Measurements from ENCODE around the gene ERBB3.
A peak's percentile ranks its signal among the peaks of the same experiment; 100 is the strongest.
"Not testable (repeated sequence)": the region's sequence is repeated elsewhere in the genome, so short reads cannot be mapped to it uniquely, and the experiment has no call there.

The ERBB3 gene

GRCh38 chr12:56046027-56046780 lies 33.8 kb upstream of the ERBB3 start:
- peaks cover 13% of the 10 kb centered on the region; the same call in 1 of the 2 replicates for H3K4me1 ChIP-seq (ENCODE audit: control insufficient read depth, insufficient read depth, low read length)
- H3K4me3 ChIP-seq (ENCODE audit: low read depth, low read length): no peak overlapping the region
- peak overlapping the region; percentile 40 for H3K27ac ChIP-seq (ENCODE audit: low read depth, low read length)
- peaks cover 33% of the 10 kb centered on the region for H3K36me3 ChIP-seq (ENCODE audit: control insufficient read depth, insufficient read depth, low read length)
- no peaks in the 10 kb centered on the region for H3K9me3 ChIP-seq (ENCODE audit: control insufficient read depth, insufficient read depth, low read length)
- H3K9ac ChIP-seq (ENCODE audit: low read depth, low read length): no peak overlapping the region
- H3K27me3 ChIP-seq (ENCODE audit: control insufficient read depth, insufficient read depth, low read length): no peaks in the 10 kb centered on the region

GRCh38 chr12:56053407-56053893 lies 26.5 kb upstream of the ERBB3 start:
- H3K36me3 ChIP-seq (ENCODE audit: control insufficient read depth, insufficient read depth, low read length): no peaks in the 10 kb centered on the region
- no peaks in the 10 kb centered on the region for H3K4me1 ChIP-seq (ENCODE audit: control insufficient read depth, insufficient read depth, low read length)
- no peak overlapping the region for H3K27ac ChIP-seq (ENCODE audit: low read depth, low read length)
- no peaks in the 10 kb centered on the region for H3K27me3 ChIP-seq (ENCODE audit: control insufficient read depth, insufficient read depth, low read length)
- no peak overlapping the region for H3K9ac ChIP-seq (ENCODE audit: low read depth, low read length)
- H3K4me3 ChIP-seq (ENCODE audit: low read depth, low read length): no peak overlapping the region
- no peaks in the 10 kb centered on the region for H3K9me3 ChIP-seq (ENCODE audit: control insufficient read depth, insufficient read depth, low read length)

GRCh38 chr12:56059964-56060363 lies 20.0 kb upstream of the ERBB3 start:
- not testable (repeated sequence) for H3K27me3 ChIP-seq (ENCODE audit: control insufficient read depth, insufficient read depth, low read length); H3K4me3 ChIP-seq (ENCODE audit: low read depth, low read length); H3K4me1 ChIP-seq (ENCODE audit: control insufficient read depth, insufficient read depth, low read length); H3K9me3 ChIP-seq (ENCODE audit: control insufficient read depth, insufficient read depth, low read length); H3K36me3 ChIP-seq (ENCODE audit: control insufficient read depth, insufficient read depth, low read length); H3K9ac ChIP-seq (ENCODE audit: low read depth, low read length); H3K27ac ChIP-seq (ENCODE audit: low read depth, low read length)

- Histone ChIP-seq H3K4me3 (ENCODE audit: low read depth, low read length) (no peak overlapping the region), H3K27ac (ENCODE audit: low read depth, low read length) (no peak overlapping the region), H3K27me3 (ENCODE audit: control insufficient read depth, insufficient read depth, low read length) (no peaks in the 10 kb centered on the region), H3K9ac (ENCODE audit: low read depth, low read length) (no peak overlapping the region), H3K36me3 (ENCODE audit: control insufficient read depth, insufficient read depth, low read length) (no peaks in the 10 kb centered on the region), H3K4me1 (ENCODE audit: control insufficient read depth, insufficient read depth, low read length) (no peaks in the 10 kb centered on the region), H3K9me3 (ENCODE audit: control insufficient read depth, insufficient read depth, low read length) (no peaks in the 10 kb centered on the region)
Measured at GRCh38 chr12:56061982-56062381, 18.0 kb upstream of the ERBB3 start.

GRCh38 chr12:56062996-56063395 lies 17.0 kb upstream of the ERBB3 start:
- H3K27ac ChIP-seq (ENCODE audit: low read depth, low read length): no peak overlapping the region
- H3K9ac ChIP-seq (ENCODE audit: low read depth, low read length): no peak overlapping the region
- H3K4me3 ChIP-seq (ENCODE audit: low read depth, low read length): no peak overlapping the region
- H3K27me3 ChIP-seq (ENCODE audit: control insufficient read depth, insufficient read depth, low read length): no peaks in the 10 kb centered on the region
- no peaks in the 10 kb centered on the region for H3K36me3 ChIP-seq (ENCODE audit: control insufficient read depth, insufficient read depth, low read length)
- H3K4me1 ChIP-seq (ENCODE audit: control insufficient read depth, insufficient read depth, low read length): no peaks in the 10 kb centered on the region
- no peaks in the 10 kb centered on the region for H3K9me3 ChIP-seq (ENCODE audit: control insufficient read depth, insufficient read depth, low read length)

GRCh38 chr12:56071648-56072047 lies 8.3 kb upstream of the ERBB3 start:
- Histone ChIP-seq H3K4me3 (ENCODE audit: low read depth, low read length) (no peak overlapping the region), H3K4me1 (ENCODE audit: control insufficient read depth, insufficient read depth, low read length) (no peaks in the 10 kb centered on the region), H3K9ac (ENCODE audit: low read depth, low read length) (no peak overlapping the region), H3K9me3 (ENCODE audit: control insufficient read depth, insufficient read depth, low read length) (no peaks in the 10 kb centered on the region), H3K27me3 (ENCODE audit: control insufficient read depth, insufficient read depth, low read length) (no peaks in the 10 kb centered on the region), H3K36me3 (ENCODE audit: control insufficient read depth, insufficient read depth, low read length) (no peaks in the 10 kb centered on the region), H3K27ac (ENCODE audit: low read depth, low read length) (no peak overlapping the region)

GRCh38 chr12:56074396-56074795 lies 5.6 kb upstream of the ERBB3 start:
- H3K36me3 ChIP-seq (ENCODE audit: control insufficient read depth, insufficient read depth, low read length): no peaks in the 10 kb centered on the region
- no peak overlapping the region for H3K4me3 ChIP-seq (ENCODE audit: low read depth, low read length)
- H3K4me1 ChIP-seq (ENCODE audit: control insufficient read depth, insufficient read depth, low read length): peaks cover 5% of the 10 kb centered on the region; the same call in 1 of the 2 replicates
- H3K9me3 ChIP-seq (ENCODE audit: control insufficient read depth, insufficient read depth, low read length): no peaks in the 10 kb centered on the region
- H3K27ac ChIP-seq (ENCODE audit: low read depth, low read length): no peak overlapping the region
- H3K27me3 ChIP-seq (ENCODE audit: control insufficient read depth, insufficient read depth, low read length): no peaks in the 10 kb centered on the region
- H3K9ac ChIP-seq (ENCODE audit: low read depth, low read length): no peak overlapping the region

GRCh38 chr12:56077966-56078365 lies 2.0 kb upstream of the ERBB3 start:
- not testable (repeated sequence) for H3K27ac ChIP-seq (ENCODE audit: low read depth, low read length); H3K27me3 ChIP-seq (ENCODE audit: control insufficient read depth, insufficient read depth, low read length); H3K36me3 ChIP-seq (ENCODE audit: control insufficient read depth, insufficient read depth, low read length); H3K9ac ChIP-seq (ENCODE audit: low read depth, low read length); H3K4me3 ChIP-seq (ENCODE audit: low read depth, low read length); H3K9me3 ChIP-seq (ENCODE audit: control insufficient read depth, insufficient read depth, low read length)
- peaks cover 18% of the 10 kb centered on the region for H3K4me1 ChIP-seq (ENCODE audit: control insufficient read depth, insufficient read depth, low read length)

- peaks cover 2% of the 10 kb centered on the region; the same call in 1 of the 2 replicates for H3K36me3 ChIP-seq (ENCODE audit: control insufficient read depth, insufficient read depth, low read length)
- peak overlapping the region; percentile 94 for H3K27ac ChIP-seq (ENCODE audit: low read depth, low read length)
- H3K27me3 ChIP-seq (ENCODE audit: control insufficient read depth, insufficient read depth, low read length): no peaks in the 10 kb centered on the region
- peak overlapping the region; percentile 74 for H3K4me3 ChIP-seq (ENCODE audit: low read depth, low read length)
- peak overlapping the region; percentile 8; the same call in 1 of the 2 replicates for H3K9ac ChIP-seq (ENCODE audit: low read depth, low read length)
- peaks cover 18% of the 10 kb centered on the region for H3K4me1 ChIP-seq (ENCODE audit: control insufficient read depth, insufficient read depth, low read length)
- no peaks in the 10 kb centered on the region for H3K9me3 ChIP-seq (ENCODE audit: control insufficient read depth, insufficient read depth, low read length)
Measured at GRCh38 chr12:56078427-56078826, 1.5 kb upstream of the ERBB3 start.

GRCh38 chr12:56078931-56079722 lies 838 bp upstream of the ERBB3 start:
- peaks cover 18% of the 10 kb centered on the region for H3K4me1 ChIP-seq (ENCODE audit: control insufficient read depth, insufficient read depth, low read length)
- peak overlapping the region; percentile 94 for H3K27ac ChIP-seq (ENCODE audit: low read depth, low read length)
- H3K36me3 ChIP-seq (ENCODE audit: control insufficient read depth, insufficient read depth, low read length): peaks cover 9% of the 10 kb centered on the region
- H3K4me3 ChIP-seq (ENCODE audit: low read depth, low read length): peak overlapping the region; percentile 74
- no peaks in the 10 kb centered on the region for H3K27me3 ChIP-seq (ENCODE audit: control insufficient read depth, insufficient read depth, low read length)
- H3K9ac ChIP-seq (ENCODE audit: low read depth, low read length): peak overlapping the region; percentile 68
- H3K9me3 ChIP-seq (ENCODE audit: control insufficient read depth, insufficient read depth, low read length): no peaks in the 10 kb centered on the region

GRCh38 chr12:56080556-56081138 lies 682 bp downstream of the ERBB3 start:
- Histone ChIP-seq H3K27me3 (ENCODE audit: control insufficient read depth, insufficient read depth, low read length) (no peaks in the 10 kb centered on the region), H3K4me3 (ENCODE audit: low read depth, low read length) (peak overlapping the region; percentile 74), H3K27ac (ENCODE audit: low read depth, low read length) (peak overlapping the region; percentile 94)

More at GRCh38 chr12:56080556-56081138, 682 bp downstream of the ERBB3 start:
- H3K9ac ChIP-seq (ENCODE audit: low read depth, low read length): peak overlapping the region; percentile 68
- no peaks in the 10 kb centered on the region for H3K9me3 ChIP-seq (ENCODE audit: control insufficient read depth, insufficient read depth, low read length)
- peaks cover 18% of the 10 kb centered on the region for H3K36me3 ChIP-seq (ENCODE audit: control insufficient read depth, insufficient read depth, low read length)
- peaks cover 18% of the 10 kb centered on the region for H3K4me1 ChIP-seq (ENCODE audit: control insufficient read depth, insufficient read depth, low read length)

Measured in HUES48 (cell line).